PC-3 (cell line): ENCODE results near the gene DGKI. TPM values are rescaled to one million over a fixed set of nuclear protein-coding genes. Genes with fewer than 3 reads are reported as not detected.

ENCODE experiments used
- ATAC-seq: fragments of 200-7000 bp; cut with Tn5 transposase; 2 replicates; pipeline ENCODE4 v1.9.1; 2020; ENCODE audit warnings: mild to moderate bottlenecking, moderate library complexity
- BruUV-seq: library from RNA; stranded (reverse); fragments of 400-500 nt; replicated peaks from 2 replicates; lab custom pipeline; 2021; lab: Mats Ljungman, UMichigan
- CTCF ChIA-PET: fragments of 300-600 bp; sonication (Branson Sonifier 250); formaldehyde crosslinking; loops from one replicate; lab custom pipeline; 2022; ENCODE audit warnings: antibody characterized with exemption; lab: Charles Lee
- POLR2A ChIA-PET: fragments of 300-600 bp; sonication (Branson Sonifier 250); formaldehyde crosslinking; loops from one replicate; lab custom pipeline; 2022; ENCODE audit warnings: antibody characterized with exemption; ENCODE audit not compliant: unreplicated experiment; lab: Charles Lee
- DNase-seq: peaks from one replicate; pipeline ENCODE4 v3.0.0-alpha.2; 2015
- H2AFZ ChIP-seq: fragments of 300-600 bp; sonication (generic); 2 replicates; pipeline ENCODE4 v1.6.0; 2016; ENCODE audit warnings: antibody characterized with exemption, low read length
- H3F3A ChIP-seq: fragments of 300-600 bp; sonication (generic); one replicate; pipeline ENCODE4 v1.6.0; 2017; ENCODE audit warnings: antibody characterized with exemption, low read length, control low read depth, mild to moderate bottlenecking; ENCODE audit not compliant: unreplicated experiment
- H3K27ac ChIP-seq: fragments of 300-600 bp; sonication (generic); 2 replicates; pipeline ENCODE4 v1.5.1; 2016; ENCODE audit warnings: mild to moderate bottlenecking, low read length
- H3K27me3 ChIP-seq: fragments of 300-600 bp; sonication (generic); 2 replicates; pipeline ENCODE4 v1.6.1; 2016; ENCODE audit warnings: low read length, mixed read lengths
- H3K36me3 ChIP-seq: fragments of 300-600 bp; sonication (generic); 2 replicates; pipeline ENCODE4 v1.6.1; 2016; ENCODE audit warnings: low read depth, mixed run types, low read length, mixed read lengths
- H3K4me1 ChIP-seq: fragments of 300-600 bp; sonication (generic); 2 replicates; pipeline ENCODE4 v1.5.1; 2016; ENCODE audit warnings: low read length; ENCODE audit not compliant: insufficient read depth
- H3K4me2 ChIP-seq: fragments of 300-600 bp; sonication (generic); 2 replicates; pipeline ENCODE4 v1.6.0; 2016; ENCODE audit warnings: low read length
- H3K4me3 ChIP-seq: fragments of 300-600 bp; sonication (generic); 2 replicates; pipeline ENCODE4 v1.5.1; 2016; ENCODE audit warnings: mild to moderate bottlenecking, low read length, mixed read lengths
- H3K79me2 ChIP-seq: fragments of 300-600 bp; sonication (generic); 2 replicates; pipeline ENCODE4 v1.6.1; 2017; ENCODE audit warnings: low read length, mixed read lengths
- H3K9ac ChIP-seq: fragments of 300-600 bp; sonication (generic); 2 replicates; pipeline ENCODE4 v1.6.0; 2016; ENCODE audit warnings: mild to moderate bottlenecking, low read length
- H3K9me2 ChIP-seq: fragments of 300-600 bp; sonication (generic); replicated peaks from 2 replicates; pipeline ENCODE4 v1.6.1; 2016; ENCODE audit warnings: mixed run types, low read length, mixed read lengths
- H3K9me3 ChIP-seq: fragments of 300-600 bp; sonication (generic); 2 replicates; pipeline ENCODE4 v1.6.1; 2016; ENCODE audit warnings: low read length, mixed read lengths
- H4K20me1 ChIP-seq: fragments of 300-600 bp; sonication (generic); 2 replicates; pipeline ENCODE4 v1.6.1; 2016; ENCODE audit warnings: low read length, mixed read lengths
- CTCF ChIP-seq: fragments of 300-600 bp; sonication (generic); conservative IDR thresholded peaks from 2 replicates; pipeline ENCODE4 v1.5.1; 2017; ENCODE audit warnings: antibody characterized with exemption, low read depth, mild to moderate bottlenecking, low read length
- EZH2 ChIP-seq: fragments of 300-600 bp; sonication (generic); IDR thresholded peaks from one replicate; pipeline ENCODE4 v1.6.1; 2017; ENCODE audit warnings: antibody characterized with exemption, mild to moderate bottlenecking, low read length; ENCODE audit not compliant: unreplicated experiment
- EZH2phosphoT487 ChIP-seq: fragments of 300-600 bp; sonication (generic); IDR thresholded peaks from 2 replicates; pipeline ENCODE4 v1.6.1; 2018; ENCODE audit warnings: mild to moderate bottlenecking, antibody characterized with exemption, low read length, borderline replicate concordance
- intact Hi-C: fragments of 100-400 bp; cut with micrococcal nuclease; formaldehyde crosslinking; loops from 2 replicates; pipeline ENCODE4 v1.9.0; 2023
- total RNA-seq: library from RNA; depleted of rRNA; stranded (reverse); fragments of >200 nt; gene quantifications from 2 replicates; pipeline ENCODE4 v1.2.3, GENCODE V29; 2014

DGKI gene
- total RNA-seq, 1 experiment from 2014 or later, result not detected

GRCh38 chr7:137753067-137753466 lies 93.7 kb downstream of the DGKI start:
- no TSS peak for BruUV-seq
- H3K4me1 ChIP-seq, result no peaks in the 10 kb centered on the region
- H4K20me1 ChIP-seq, result no peaks in the 10 kb centered on the region
- no peaks in the 10 kb centered on the region for H3K9me3 ChIP-seq
- H3K27me3 ChIP-seq, result peaks cover 95% of the 10 kb centered on the region
- H3K79me2 ChIP-seq, result no peaks in the 10 kb centered on the region
- ATAC-seq, result no peak
- H3K4me2 ChIP-seq, result no peak overlapping the region
- H3F3A ChIP-seq, result no peaks in the 10 kb centered on the region
- POLR2A ChIA-PET, result no interaction called here
- CTCF ChIA-PET, result no interaction called here
- TF ChIP-seq EZH2 (no peak), EZH2phosphoT487 (no peak), CTCF (no peak)
- no peak overlapping the region for H3K4me3 ChIP-seq
- H3K27ac ChIP-seq, result no peak overlapping the region
- H3K9me2 ChIP-seq, result no peaks in the 10 kb centered on the region
- intact Hi-C loops, result no loop called here
- H3K36me3 ChIP-seq, result no peaks in the 10 kb centered on the region
- H2AFZ ChIP-seq, result no peak overlapping the region
- H3K9ac ChIP-seq, result no peak overlapping the region
- DNase-seq, result no peak

GRCh38 chr7:137751361-137752009 lies 95.3 kb downstream of the DGKI start:
- DNase-seq (no peak), ATAC-seq (no peak)
- Histone ChIP-seq H3K36me3 (no peaks in the 10 kb centered on the region), H3F3A (no peaks in the 10 kb centered on the region), H3K4me3 (no peak overlapping the region), H3K4me1 (no peaks in the 10 kb centered on the region), H3K9ac (no peak overlapping the region), H3K9me3 (no peaks in the 10 kb centered on the region), H3K27me3 (peaks cover 95% of the 10 kb centered on the region), H3K27ac (no peak overlapping the region), H4K20me1 (no peaks in the 10 kb centered on the region), H3K4me2 (no peak overlapping the region), H3K9me2 (no peaks in the 10 kb centered on the region), H2AFZ (no peak overlapping the region), H3K79me2 (no peaks in the 10 kb centered on the region)
- ChIA-PET CTCF (no interaction called here), POLR2A (no interaction called here)
- no TSS peak for BruUV-seq
- intact Hi-C loops, result no loop called here
- TF ChIP-seq CTCF (no peak), EZH2phosphoT487 (no peak), EZH2 (no peak)

GRCh38 chr7:137747359-137748031 lies 99.3 kb downstream of the DGKI start:
- Histone ChIP-seq H3K27ac (no peak overlapping the region), H3F3A (no peaks in the 10 kb centered on the region), H3K4me3 (no peak overlapping the region), H3K9ac (no peak overlapping the region), H3K27me3 (peaks cover 89% of the 10 kb centered on the region), H3K9me2 (no peaks in the 10 kb centered on the region), H3K4me1 (no peaks in the 10 kb centered on the region), H3K4me2 (no peak overlapping the region), H3K79me2 (no peaks in the 10 kb centered on the region), H4K20me1 (no peaks in the 10 kb centered on the region), H3K9me3 (0 out of 2 replicates have a peak, but pooled peaks cover 3% of the 10 kb centered on the region), H3K36me3 (no peaks in the 10 kb centered on the region), H2AFZ (no peak overlapping the region)
- DNase-seq (no peak), ATAC-seq (no peak)
- ChIA-PET POLR2A (no interaction called here), CTCF (no interaction called here)
- BruUV-seq, result no TSS peak
- intact Hi-C loops, result no loop called here
- no peak for TF ChIP-seq EZH2
